Measurements from ENCODE around the gene SLC19A2. TPM values are rescaled to one million over a fixed set of nuclear protein-coding genes. Genes with fewer than 3 reads are reported as not detected.

The SLC19A2 gene
- total and polyA plus RNA-seq, 2 donors (not counting 3 experiments of a cell fraction or from before 2014, with no cell fraction given), result 5.2 to 5.4 TPM

- H4K20me1 ChIP-seq (replicated peaks; ENCODE audit: control insufficient read depth, extremely low read depth, insufficient read depth, low read length), result no peaks in the 10 kb centered on the region
- no peaks in the 10 kb centered on the region for H3K9me3 ChIP-seq (replicated peaks; ENCODE audit: control insufficient read depth, insufficient read depth, low read length)
- H3K27me3 ChIP-seq (ENCODE audit: control insufficient read depth in 2 of 2, insufficient read depth in 2 of 2, low read length in 2 of 2), result no peaks in the 10 kb centered on the region
- ChIA-PET POLR2A (no interaction called here), CTCF (interaction anchor here (1.5 kb wide), 2 partner anchors 67 to 876 kb away, joined by 3 to 8 read pairs; no protein-coding TSS in a partner anchor)
- no peak overlapping the region for H3K9ac ChIP-seq (replicated peaks; ENCODE audit: extremely low read depth, insufficient read depth, low read length)
- H3K27ac ChIP-seq (ENCODE audit: insufficient read depth, low read depth, low read length), result no peak overlapping the region
- peaks cover 12% of the 10 kb centered on the region for H3K4me1 ChIP-seq (ENCODE audit: control insufficient read depth, extremely low read depth, insufficient read depth, low read length)
- peaks cover 46% of the 10 kb centered on the region for H3K79me2 ChIP-seq (ENCODE audit: control insufficient read depth, insufficient read depth, low read length)
- DNase-seq (ENCODE audit: low read depth, low spot score) (no peak), FAIRE-seq (no peak)
- no peak overlapping the region for H3K4me3 ChIP-seq (replicated peaks in 1 of 3; ENCODE audit: insufficient read depth in 1 of 3, low read depth in 1 of 3, low read length in 3 of 3)
- H3K36me3 ChIP-seq (ENCODE audit: control insufficient read depth in 2 of 2, extremely low read depth in 1 of 2, insufficient read depth in 2 of 2, low read length in 2 of 2), result no peaks in the 10 kb centered on the region
- intact Hi-C loops (cut with micrococcal nuclease), result no loop called here
- H2AFZ ChIP-seq (ENCODE audit: low read depth, low read length), result no peak overlapping the region
- no peaks in the 10 kb centered on the region for H3K9me1 ChIP-seq (replicated peaks; ENCODE audit: control insufficient read depth, extremely low read depth, insufficient read depth, low read length)
- no peak for TF ChIP-seq MYC (IDR thresholded peaks at IDR 0.05; ENCODE audit: low read depth, low read length)
- TF ChIP-seq FOS (IDR thresholded peaks at IDR 0.05; ENCODE audit: borderline replicate concordance, insufficient read depth, low read length), result no peak
- TF ChIP-seq MAX (IDR thresholded peaks at IDR 0.05; ENCODE audit: insufficient read depth, insufficient read length), result no peak
- no peak for TF ChIP-seq GATA2 (IDR thresholded peaks at IDR 0.05; ENCODE audit: insufficient read depth, insufficient read length, low read depth, low read length)
- TF ChIP-seq EZH2 (IDR thresholded peaks at IDR 0.05; ENCODE audit: borderline replicate concordance, low read depth, low read length, severe bottlenecking), result no peak
- no peak for TF ChIP-seq CTCF (IDR thresholded peaks at IDR 0.05; ENCODE audit: extremely low read depth in 1 of 2, insufficient read depth in 1 of 2, low read depth in 1 of 2, low read length in 2 of 2)
- TF ChIP-seq POLR2A (IDR thresholded peaks at IDR 0.05; ENCODE audit: low read depth, low read length), result no peak
- TF ChIP-seq POLR2AphosphoS5 (IDR thresholded peaks at IDR 0.05; ENCODE audit: insufficient read depth, low read depth, low read length), result no peak
- no peak for TF ChIP-seq JUN (IDR thresholded peaks at IDR 0.05; ENCODE audit: borderline replicate concordance, insufficient read depth, insufficient read length, low read depth)
- H3K4me2 ChIP-seq (ENCODE audit: insufficient read depth, low read length), result no peak overlapping the region
- dilution Hi-C loops (cut with MboI; ENCODE audit: extremely low pct_ligation_motif_present, low sequenced_read_pairs), result no loop called here
- BruUV-seq (replicated peaks), result no TSS peak
These were observed 6.2 kb downstream of the SLC19A2 start for GRCh38 chr1:169479363-169480066.

Data from endothelial cell of umbilical vein (primary cell).